Lower leg skin (tissue), 3 donors: ENCODE measurements around the gene ABHD12.

Source experiments
- POLR2A ChIP-seq, 2 donors: fragments of 450-650 bp; IDR thresholded peaks; one replicate each; pipeline ENCODE4 v1.6.1; 2016 to 2017; ENCODE audit warnings: antibody characterized with exemption in 2 of 2, mild to moderate bottlenecking in 1 of 2, moderate library complexity in 1 of 2
- TF ChIP-seq, protein P1 (sequence below), 3 donors: fragments of 450-650 bp; IDR thresholded peaks; one replicate each; pipeline ENCODE4 v1.5.1; 2016; ENCODE audit warnings: antibody characterized with exemption in 3 of 3, mild to moderate bottlenecking in 3 of 3, moderate library complexity in 2 of 3

DNA sequence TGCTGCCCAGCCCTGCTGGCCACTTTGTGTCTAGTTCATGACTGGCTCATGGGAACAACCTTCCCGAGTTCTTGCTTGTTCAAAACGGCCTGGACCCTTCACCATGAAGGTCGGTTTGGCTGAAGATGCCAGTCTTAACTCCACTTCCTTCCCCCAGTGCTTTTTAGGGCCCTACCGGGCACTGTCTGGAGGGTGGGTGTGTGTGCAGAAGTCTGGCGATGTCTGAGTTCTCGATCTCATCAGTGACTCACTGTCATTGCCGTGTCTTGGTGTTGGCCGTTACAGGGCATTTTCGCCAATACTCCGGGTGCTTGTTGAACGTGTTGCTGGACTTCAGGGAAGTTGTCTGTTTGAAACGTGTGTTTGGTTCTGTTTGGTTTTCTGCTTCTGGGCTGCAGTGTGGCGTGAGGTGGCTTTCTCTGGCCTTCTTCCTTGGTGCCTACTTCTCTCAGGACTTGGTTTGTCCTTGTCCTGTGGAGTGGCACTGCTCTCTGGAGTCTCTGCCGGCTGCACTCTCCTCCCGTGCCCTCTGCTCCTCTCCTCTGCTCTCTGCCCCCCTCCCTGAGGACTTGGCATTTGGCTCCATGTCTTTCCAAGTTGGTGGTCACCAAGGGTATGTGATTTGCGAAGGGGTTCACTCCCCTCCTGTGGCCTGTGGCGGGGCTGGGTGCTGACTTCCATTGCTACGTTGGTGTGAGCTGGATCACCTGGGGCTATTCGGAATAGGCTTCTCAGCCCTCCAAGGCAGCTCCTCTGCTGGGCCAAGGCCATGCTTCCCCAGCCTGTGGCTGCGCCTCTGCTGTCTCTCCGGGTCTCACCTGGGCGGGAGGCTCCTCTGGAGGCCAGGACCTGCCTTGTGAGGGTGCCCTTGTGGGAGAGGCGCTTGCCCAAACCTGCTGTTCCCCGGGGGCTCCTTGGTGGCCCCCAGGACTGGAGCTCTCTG is 104.5 kb downstream of the ABHD12 start:
- TF ChIP-seq, protein P1, sequence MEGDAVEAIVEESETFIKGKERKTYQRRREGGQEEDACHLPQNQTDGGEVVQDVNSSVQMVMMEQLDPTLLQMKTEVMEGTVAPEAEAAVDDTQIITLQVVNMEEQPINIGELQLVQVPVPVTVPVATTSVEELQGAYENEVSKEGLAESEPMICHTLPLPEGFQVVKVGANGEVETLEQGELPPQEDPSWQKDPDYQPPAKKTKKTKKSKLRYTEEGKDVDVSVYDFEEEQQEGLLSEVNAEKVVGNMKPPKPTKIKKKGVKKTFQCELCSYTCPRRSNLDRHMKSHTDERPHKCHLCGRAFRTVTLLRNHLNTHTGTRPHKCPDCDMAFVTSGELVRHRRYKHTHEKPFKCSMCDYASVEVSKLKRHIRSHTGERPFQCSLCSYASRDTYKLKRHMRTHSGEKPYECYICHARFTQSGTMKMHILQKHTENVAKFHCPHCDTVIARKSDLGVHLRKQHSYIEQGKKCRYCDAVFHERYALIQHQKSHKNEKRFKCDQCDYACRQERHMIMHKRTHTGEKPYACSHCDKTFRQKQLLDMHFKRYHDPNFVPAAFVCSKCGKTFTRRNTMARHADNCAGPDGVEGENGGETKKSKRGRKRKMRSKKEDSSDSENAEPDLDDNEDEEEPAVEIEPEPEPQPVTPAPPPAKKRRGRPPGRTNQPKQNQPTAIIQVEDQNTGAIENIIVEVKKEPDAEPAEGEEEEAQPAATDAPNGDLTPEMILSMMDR (IDR thresholded peaks at IDR 0.05): no peak
- TF ChIP-seq POLR2A (IDR thresholded peaks at IDR 0.05): no peak
